BJ (cell line): Measurements from ENCODE around the gene MAMLD1. TPM values are rescaled to one million over a fixed set of nuclear protein-coding genes. Genes with fewer than 3 reads are reported as not detected.

ENCODE experiments used
- CTCF ChIA-PET: fragments of 350-600 bp; formaldehyde crosslinking; extraction: SDS; loops from one replicate; lab custom pipeline; 2021; ENCODE audit warnings: antibody characterized with exemption, inconsistent platforms; lab: Yijun Ruan, JAX
- POLR2A ChIA-PET: fragments of 300-600 bp; sonication (Branson Sonifier 250); formaldehyde crosslinking; extraction: SDS; loops from one replicate; lab custom pipeline; 2021; ENCODE audit warnings: antibody characterized with exemption; lab: Charles Lee
- DNase-seq: peaks from one replicate; pipeline ENCODE4 v3.0.0-alpha.2; 2011; ENCODE audit warnings: low read depth
- H3K27me3 ChIP-seq: 2 replicates; pipeline ENCODE4 v1.6.0; 2011; ENCODE audit warnings: low read length; ENCODE audit not compliant: control insufficient read depth, insufficient read depth
- H3K36me3 ChIP-seq: 2 replicates; pipeline ENCODE4 v1.5.1; 2011; ENCODE audit warnings: low read length; ENCODE audit not compliant: control insufficient read depth, insufficient read depth
- H3K4me3 ChIP-seq: 2 replicates; pipeline ENCODE4 v1.5.1; 2011; ENCODE audit warnings: low read depth, mild to moderate bottlenecking, control low read depth, low read length
- polyA plus RNA-seq: library from polyadenylated mRNA; depleted of rRNA; stranded (reverse); fragments of >200 nt; gene quantifications from 2 replicates; pipeline ENCODE4 v1.2.3, GENCODE V29; 2011
- TF ChIP-seq, protein P1 (sequence below): IDR thresholded peaks from 2 replicates; pipeline ENCODE4 v1.5.1; 2011; ENCODE audit warnings: low read depth, mild to moderate bottlenecking, control low read depth, inconsistent platforms, low read length, moderate library complexity; ENCODE audit not compliant: insufficient read depth

MAMLD1 gene
- polyA plus RNA-seq, 1 experiment, result 3.9 TPM

DNA sequence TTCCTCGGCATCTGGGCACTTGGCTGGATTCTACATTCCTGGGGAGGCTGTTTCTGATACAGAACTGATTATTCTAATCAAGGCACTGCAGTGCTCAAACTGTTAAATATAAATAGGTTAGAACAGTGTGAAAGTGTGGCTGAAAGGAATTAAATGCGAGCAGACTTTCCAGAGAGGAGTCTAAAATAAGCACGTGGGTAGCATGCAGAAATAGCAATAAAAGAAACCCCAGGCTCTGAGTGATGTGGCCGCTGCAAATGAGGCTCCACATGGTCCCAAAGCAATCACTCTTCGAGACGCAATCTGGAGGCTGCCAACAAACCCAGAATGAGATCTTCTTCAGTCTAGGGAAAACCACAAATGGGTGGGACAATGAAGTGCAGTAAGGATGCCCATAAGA lies 174.7 kb downstream of the MAMLD1 start:
- Histone ChIP-seq H3K27me3 (no peaks in the 10 kb centered on the region), H3K4me3 (no peak overlapping the region), H3K36me3 (no peaks in the 10 kb centered on the region)
- TF ChIP-seq, protein P1, sequence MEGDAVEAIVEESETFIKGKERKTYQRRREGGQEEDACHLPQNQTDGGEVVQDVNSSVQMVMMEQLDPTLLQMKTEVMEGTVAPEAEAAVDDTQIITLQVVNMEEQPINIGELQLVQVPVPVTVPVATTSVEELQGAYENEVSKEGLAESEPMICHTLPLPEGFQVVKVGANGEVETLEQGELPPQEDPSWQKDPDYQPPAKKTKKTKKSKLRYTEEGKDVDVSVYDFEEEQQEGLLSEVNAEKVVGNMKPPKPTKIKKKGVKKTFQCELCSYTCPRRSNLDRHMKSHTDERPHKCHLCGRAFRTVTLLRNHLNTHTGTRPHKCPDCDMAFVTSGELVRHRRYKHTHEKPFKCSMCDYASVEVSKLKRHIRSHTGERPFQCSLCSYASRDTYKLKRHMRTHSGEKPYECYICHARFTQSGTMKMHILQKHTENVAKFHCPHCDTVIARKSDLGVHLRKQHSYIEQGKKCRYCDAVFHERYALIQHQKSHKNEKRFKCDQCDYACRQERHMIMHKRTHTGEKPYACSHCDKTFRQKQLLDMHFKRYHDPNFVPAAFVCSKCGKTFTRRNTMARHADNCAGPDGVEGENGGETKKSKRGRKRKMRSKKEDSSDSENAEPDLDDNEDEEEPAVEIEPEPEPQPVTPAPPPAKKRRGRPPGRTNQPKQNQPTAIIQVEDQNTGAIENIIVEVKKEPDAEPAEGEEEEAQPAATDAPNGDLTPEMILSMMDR, result no peak
- CTCF ChIA-PET, result no interaction called here
- POLR2A ChIA-PET, result no interaction called here
- DNase-seq, result no peak

DNA sequence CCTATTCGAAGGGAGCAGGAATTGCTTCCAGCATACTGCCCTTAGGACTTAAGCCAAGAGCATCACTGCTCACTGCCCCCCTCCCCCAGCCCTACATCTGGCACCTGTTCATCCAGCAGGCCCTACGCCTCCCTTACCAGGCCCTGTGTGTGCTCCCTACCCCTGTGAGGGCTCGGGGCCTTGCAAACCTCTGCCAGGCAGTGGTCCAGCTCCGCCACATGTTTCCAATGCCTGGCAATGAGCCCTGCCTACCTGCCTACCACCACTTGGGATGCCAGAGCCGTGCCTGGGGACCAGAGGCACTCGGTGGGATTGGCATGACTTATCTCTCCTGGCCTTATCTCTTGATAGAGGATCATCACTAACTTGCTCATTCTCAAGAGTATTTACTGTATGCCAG lies 177.8 kb downstream of the MAMLD1 start:
- CTCF ChIA-PET, result no interaction called here

DNA sequence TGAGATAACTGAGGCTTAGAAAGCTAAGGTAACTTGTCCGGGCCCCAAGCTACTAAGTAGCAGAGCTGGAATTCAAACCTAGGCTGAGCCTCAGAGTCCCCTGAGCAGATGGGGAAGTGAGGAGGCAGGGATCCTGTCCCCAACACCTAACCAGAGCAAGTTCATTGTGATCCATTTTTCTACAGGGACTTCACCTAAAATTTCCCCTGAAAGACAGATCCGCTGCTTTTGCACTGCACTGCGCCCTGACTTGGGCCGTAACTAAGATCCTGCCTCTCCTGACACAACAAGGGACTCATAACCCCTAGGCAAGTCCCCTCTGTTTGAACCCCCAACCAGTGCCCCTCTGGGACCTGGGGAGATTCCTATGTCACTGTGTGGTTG lies 179.7 kb downstream of the MAMLD1 start:
- H3K27me3 ChIP-seq, result no peaks in the 10 kb centered on the region
- ChIA-PET POLR2A (no interaction called here), CTCF (no interaction called here)
- H3K36me3 ChIP-seq, result no peaks in the 10 kb centered on the region
- no peak overlapping the region for H3K4me3 ChIP-seq
- no peak for DNase-seq
- TF ChIP-seq, protein P1, result no peak

More for the DNA sequence above, 177.8 kb downstream of the MAMLD1 start:
- POLR2A ChIA-PET, result no interaction called here
- no peak for DNase-seq
- no peaks in the 10 kb centered on the region for H3K27me3 ChIP-seq
- TF ChIP-seq, protein P1, result no peak
- no peaks in the 10 kb centered on the region for H3K36me3 ChIP-seq
- no peak overlapping the region for H3K4me3 ChIP-seq

DNA sequence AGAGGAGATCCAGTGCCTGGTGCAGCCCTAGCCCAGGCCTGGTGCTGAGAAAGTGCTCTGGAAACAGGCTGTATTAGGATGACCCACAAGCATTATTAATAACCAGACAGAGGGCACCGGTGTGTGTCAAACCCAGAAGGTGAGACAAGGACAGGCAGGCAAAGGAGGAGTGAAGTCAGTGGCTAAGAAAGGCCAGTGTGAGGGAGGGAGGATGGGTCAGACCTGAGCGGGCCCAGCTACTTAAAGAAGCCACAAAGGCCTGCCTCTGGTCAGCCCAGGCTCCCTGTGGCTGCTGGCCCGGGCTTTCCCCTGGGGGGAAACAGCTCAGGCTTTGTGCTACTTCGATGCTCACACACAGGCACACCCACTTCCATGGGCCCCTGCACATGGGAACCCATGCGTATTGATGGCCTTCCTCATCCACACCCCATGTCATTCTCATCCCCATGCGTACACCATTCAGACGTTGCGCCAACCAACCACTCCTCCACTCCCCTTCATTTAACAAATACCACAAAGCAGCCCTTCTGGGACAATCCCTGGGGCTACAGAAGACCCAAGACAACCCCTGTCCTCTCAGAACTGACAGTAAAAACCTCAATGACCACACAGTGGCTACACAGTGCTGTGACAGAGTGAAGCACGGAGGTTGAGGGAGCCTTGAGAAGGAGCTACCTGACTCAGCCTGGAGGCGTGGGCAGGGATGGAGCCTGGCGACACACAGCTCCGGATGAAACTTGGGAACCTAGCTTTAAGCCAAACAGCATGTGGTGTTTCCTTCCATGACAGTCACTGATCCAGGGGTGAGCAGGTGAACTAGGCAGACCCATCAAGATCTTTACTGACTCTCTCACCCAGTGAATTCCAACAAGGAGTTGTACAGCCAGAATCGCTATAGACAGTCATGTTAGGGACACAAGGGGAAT lies 180.4 kb downstream of the MAMLD1 start:
- H3K27me3 ChIP-seq, result no peaks in the 10 kb centered on the region
- CTCF ChIA-PET, result no interaction called here
- DNase-seq, result no peak
- POLR2A ChIA-PET, result no interaction called here
- H3K4me3 ChIP-seq, result no peak overlapping the region
- H3K36me3 ChIP-seq, result no peaks in the 10 kb centered on the region
- TF ChIP-seq, protein P1, result no peak

DNA sequence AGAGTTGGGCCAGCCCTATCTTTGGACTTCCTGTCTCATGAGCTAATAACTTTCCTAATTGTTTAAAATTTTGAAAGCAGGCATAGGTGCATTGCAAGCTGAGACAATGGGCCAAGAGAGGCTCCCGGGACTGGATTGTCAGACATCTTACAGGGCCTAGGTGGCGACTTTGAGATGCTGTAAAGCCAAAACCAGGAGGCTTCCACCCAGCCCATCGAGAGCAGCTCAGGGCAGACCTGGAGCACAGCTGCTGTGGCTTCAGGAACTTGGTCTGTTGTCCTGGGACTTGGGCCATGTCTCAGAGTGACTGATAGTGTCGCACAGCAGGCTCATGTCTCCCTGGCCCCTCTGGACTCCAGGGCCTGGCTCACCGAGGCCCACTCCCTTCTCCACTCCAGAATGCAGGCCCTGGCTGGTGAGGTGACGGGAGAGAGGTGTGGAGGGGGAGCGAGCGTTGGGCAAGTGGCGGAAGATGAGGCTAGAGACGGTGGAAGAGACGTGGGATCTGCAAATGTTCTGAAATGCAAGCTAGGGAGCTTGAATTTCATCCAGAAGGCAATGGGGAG lies 181.2 kb downstream of the MAMLD1 start:
- CTCF ChIA-PET, result no interaction called here
- POLR2A ChIA-PET, result no interaction called here

More for the DNA sequence above, 181.2 kb downstream of the MAMLD1 start:
- TF ChIP-seq, protein P1, result no peak
- Histone ChIP-seq H3K4me3 (no peak overlapping the region), H3K27me3 (no peaks in the 10 kb centered on the region), H3K36me3 (no peaks in the 10 kb centered on the region)
- no peak for DNase-seq
